Retina (tissue), 1 donor: ENCODE measurements around the gene SSH2.

Source experiments
- DNase-seq: peaks from one replicate; pipeline ENCODE4 v3.0.0-alpha.2; 2016

SSH2 gene

GRCh38 chr17:29776026-29776425, 154.0 kb downstream of the SSH2 start:
- DNase-seq = no peak

GRCh38 chr17:29772981-29773380, 157.0 kb downstream of the SSH2 start:
- DNase-seq = no peak

GRCh38 chr17:29771546-29771945, 158.5 kb downstream of the SSH2 start:
- DNase-seq = peak; percentile 18

GRCh38 chr17:29769225-29769624, 160.8 kb downstream of the SSH2 start:
- no peak for DNase-seq

- DNase-seq = no peak
Measured at GRCh38 chr17:29766796-29767327, 163.2 kb downstream of the SSH2 start.

- no peak for DNase-seq
Measured at GRCh38 chr17:29764748-29765147, 165.3 kb downstream of the SSH2 start.

- no peak for DNase-seq
Measured at GRCh38 chr17:29764217-29764616, 165.8 kb downstream of the SSH2 start.

- DNase-seq = no peak
Measured at GRCh38 chr17:29763273-29763672, 166.8 kb downstream of the SSH2 start.

GRCh38 chr17:29761040-29761761, 168.8 kb downstream of the SSH2 start:
- DNase-seq = peak; percentile 85

- DNase-seq = no peak
Measured at GRCh38 chr17:29760279-29761039, 169.6 kb downstream of the SSH2 start.

- DNase-seq = no peak
Measured at GRCh38 chr17:29758255-29758654, 171.8 kb downstream of the SSH2 start.

- no peak for DNase-seq
Measured at GRCh38 chr17:29757788-29758187, 172.2 kb downstream of the SSH2 start.

GRCh38 chr17:29753845-29754439, 176.1 kb downstream of the SSH2 start:
- no peak for DNase-seq

- DNase-seq = no peak
Measured at GRCh38 chr17:29749045-29749825, 180.8 kb downstream of the SSH2 start.

GRCh38 chr17:29748400-29748799, 181.6 kb downstream of the SSH2 start:
- no peak for DNase-seq

GRCh38 chr17:29747660-29748059, 182.4 kb downstream of the SSH2 start:
- no peak for DNase-seq

GRCh38 chr17:29746669-29747068, 183.4 kb downstream of the SSH2 start:
- DNase-seq = no peak

- no peak for DNase-seq
Measured at GRCh38 chr17:29744121-29744520, 185.9 kb downstream of the SSH2 start.

GRCh38 chr17:29742210-29742513, 187.9 kb downstream of the SSH2 start:
- no peak for DNase-seq

GRCh38 chr17:29740017-29740416, 190.0 kb downstream of the SSH2 start:
- no peak for DNase-seq

- DNase-seq = no peak
Measured at GRCh38 chr17:29734640-29735039, 195.4 kb downstream of the SSH2 start.

- DNase-seq = no peak
Measured at GRCh38 chr17:29733166-29733565, 196.9 kb downstream of the SSH2 start.

- DNase-seq = no peak
Measured at GRCh38 chr17:29732613-29733012, 197.4 kb downstream of the SSH2 start.
